Measurements from ENCODE around the gene SLC39A9.

- TF ChIP-seq CTCF (conservative IDR thresholded peaks at IDR 0.05; ENCODE audit: low read depth, low read length) (no peak), RFX5 (IDR thresholded peaks at IDR 0.05; ENCODE audit: low read depth, low read length) (no peak), SMC3 (IDR thresholded peaks at IDR 0.05; ENCODE audit: low read depth, low read length) (no peak), BHLHE40 (IDR thresholded peaks at IDR 0.05; ENCODE audit: low read depth, low read length) (no peak), POLR2A (IDR thresholded peaks at IDR 0.05; ENCODE audit: low read depth, low read length) (no peak), CHD1 (IDR thresholded peaks at IDR 0.05; ENCODE audit: low read depth, low read length) (no peak), ELK1 (IDR thresholded peaks at IDR 0.05; ENCODE audit: borderline replicate concordance, low read depth, low read length) (no peak), CEBPB (IDR thresholded peaks at IDR 0.05; ENCODE audit: low read depth, low read length) (no peak), USF2 (IDR thresholded peaks at IDR 0.05; ENCODE audit: low read depth, low read length) (no peak), RCOR1 (IDR thresholded peaks at IDR 0.05; ENCODE audit: insufficient replicate concordance, low read length) (no peak), MAFK (IDR thresholded peaks at IDR 0.05; ENCODE audit: low read depth, low read length) (peak; percentile 81), NFE2L2 (IDR thresholded peaks at IDR 0.05; ENCODE audit: low read depth, low read length) (no peak), MXI1 (IDR thresholded peaks at IDR 0.05; ENCODE audit: borderline replicate concordance, low read depth, low read length) (no peak)
Observed at GRCh38 chr14:69413483-69413882, 15.0 kb downstream of the SLC39A9 start.
